ENCODE data around the gene ADARB2. TPM values are rescaled to one million over a fixed set of nuclear protein-coding genes. Genes with fewer than 3 reads are reported as not detected.
A peak's percentile ranks its signal among the peaks of the same experiment; 100 is the strongest.

Gene ADARB2
- total RNA-seq, 4 donors from 2014 or later, result 0.32 to 1.6 (median 0.80) TPM

GRCh38 chr10:1390200-1390599 is 347.1 kb downstream of the ADARB2 start:
- Histone ChIP-seq H3K27ac (no peak overlapping the region), H3K36me3 (no peaks in the 10 kb centered on the region), H3K9me3 (no peaks in the 10 kb centered on the region), H3K27me3 (no peaks in the 10 kb centered on the region), H3K4me1 (no peaks in the 10 kb centered on the region), H3K4me3 (no peak overlapping the region)
- TF ChIP-seq POLR2AphosphoS5 (IDR thresholded peaks at IDR 0.05), result no peak
- 76% methylated on average over 3 of the region's 3 CpGs for WGBS
- no peak for DNase-seq (ENCODE audit: low spot score in 2 of 2)

GRCh38 chr10:1384026-1384425 is 353.3 kb downstream of the ADARB2 start:
- no peaks in the 10 kb centered on the region for H3K9me3 ChIP-seq
- H3K27ac ChIP-seq, result no peak overlapping the region
- no peaks in the 10 kb centered on the region for H3K36me3 ChIP-seq
- no peaks in the 10 kb centered on the region for H3K4me1 ChIP-seq
- TF ChIP-seq POLR2AphosphoS5 (IDR thresholded peaks at IDR 0.05) (no peak), EP300 (IDR thresholded peaks at IDR 0.05) (no peak), POLR2A (IDR thresholded peaks at IDR 0.05) (no peak), CTCF (IDR thresholded peaks at IDR 0.05) (no peak)
- H3K27me3 ChIP-seq, result peaks cover 37% of the 10 kb centered on the region
- DNase-seq (ENCODE audit: low spot score in 2 of 2), result no peak
- H3K4me3 ChIP-seq, result no peak overlapping the region
- 69% methylated on average over 5 of the region's 5 CpGs for WGBS

- Histone ChIP-seq H3K4me3 (no peak overlapping the region), H3K4me1 (no peaks in the 10 kb centered on the region), H3K9me3 (no peaks in the 10 kb centered on the region), H3K36me3 (no peaks in the 10 kb centered on the region), H3K27ac (no peak overlapping the region), H3K27me3 (peaks cover 48% of the 10 kb centered on the region)
- TF ChIP-seq POLR2AphosphoS5 (IDR thresholded peaks at IDR 0.05) (no peak), CTCF (IDR thresholded peaks at IDR 0.05) (no peak), EP300 (IDR thresholded peaks at IDR 0.05) (no peak), POLR2A (IDR thresholded peaks at IDR 0.05) (no peak)
- DNase-seq (ENCODE audit: low spot score in 2 of 2), result peak in 1 of 2 donors; percentile 73
- WGBS, result 73% methylated on average over 13 of the region's 13 CpGs
Observed at GRCh38 chr10:1382711-1383110, 354.6 kb downstream of the ADARB2 start.

GRCh38 chr10:1381339-1381738 is 356.0 kb downstream of the ADARB2 start:
- no peak for TF ChIP-seq CTCF (IDR thresholded peaks at IDR 0.05)
- no peak for TF ChIP-seq EP300 (IDR thresholded peaks at IDR 0.05)
- TF ChIP-seq POLR2AphosphoS5 (IDR thresholded peaks at IDR 0.05), result no peak
- TF ChIP-seq POLR2A (IDR thresholded peaks at IDR 0.05), result no peak
- no peak for DNase-seq (ENCODE audit: low spot score in 2 of 2)
- no peaks in the 10 kb centered on the region for H3K9me3 ChIP-seq
- H3K4me3 ChIP-seq, result no peak overlapping the region
- peaks cover 52% of the 10 kb centered on the region for H3K27me3 ChIP-seq
- H3K4me1 ChIP-seq, result no peaks in the 10 kb centered on the region
- 83% methylated on average over 5 of the region's 5 CpGs for WGBS
- no peak overlapping the region for H3K27ac ChIP-seq
- no peaks in the 10 kb centered on the region for H3K36me3 ChIP-seq

- H3K36me3 ChIP-seq, result no peaks in the 10 kb centered on the region
- H3K27me3 ChIP-seq, result peaks cover 56% of the 10 kb centered on the region
- H3K9me3 ChIP-seq, result no peaks in the 10 kb centered on the region
- TF ChIP-seq EP300 (IDR thresholded peaks at IDR 0.05) (no peak), CTCF (IDR thresholded peaks at IDR 0.05) (no peak), POLR2A (IDR thresholded peaks at IDR 0.05) (no peak), POLR2AphosphoS5 (IDR thresholded peaks at IDR 0.05) (no peak)
- H3K4me3 ChIP-seq, result no peak overlapping the region
- H3K4me1 ChIP-seq, result no peaks in the 10 kb centered on the region
- WGBS, result 54% methylated on average over 11 of the region's 16 CpGs
- H3K27ac ChIP-seq, result no peak overlapping the region
- DNase-seq (ENCODE audit: low spot score in 2 of 2), result peak in 1 of 2 donors; percentile 50
Observed at GRCh38 chr10:1380088-1380671, 357.1 kb downstream of the ADARB2 start.

- WGBS, result 41% methylated on average over 9 of the region's 9 CpGs
- no peak overlapping the region for H3K4me3 ChIP-seq
- peak in 1 of 2 donors; percentile 49 for DNase-seq (ENCODE audit: low spot score in 2 of 2)
- TF ChIP-seq POLR2A (IDR thresholded peaks at IDR 0.05), result no peak
- TF ChIP-seq EP300 (IDR thresholded peaks at IDR 0.05), result no peak
- H3K27me3 ChIP-seq, result peaks cover 53% of the 10 kb centered on the region
- no peaks in the 10 kb centered on the region for H3K4me1 ChIP-seq
- H3K9me3 ChIP-seq, result no peaks in the 10 kb centered on the region
- no peaks in the 10 kb centered on the region for H3K36me3 ChIP-seq
- no peak overlapping the region for H3K27ac ChIP-seq
Observed at GRCh38 chr10:1379601-1380000, 357.7 kb downstream of the ADARB2 start.

Data from suprapubic skin (tissue), 4 donors.